Fibroblast of lung (primary cell): ENCODE results near the gene ACSS3.

Experiments
- CTCF ChIP-seq, 2 donors: IDR thresholded peaks in 1 of 2; conservative IDR thresholded peaks in 1 of 2; 1 replicate in 1 of 2; 2 replicates in 1 of 2; pipeline ENCODE4 v1.5.1; 2011 to 2012; ENCODE audit warnings: low read length in 2 of 2, control low read depth in 1 of 2, inconsistent platforms in 1 of 2, low read depth in 1 of 2, mild to moderate bottlenecking in 1 of 2
- EZH2 ChIP-seq: IDR thresholded peaks from 2 replicates; pipeline ENCODE4 v1.5.1; 2012; ENCODE audit warnings: low read length, control low read depth, mild to moderate bottlenecking; ENCODE audit errors: missing control alignments

- TF ChIP-seq CTCF (conservative IDR thresholded peaks at IDR 0.05 in 1 of 2, IDR thresholded peaks at IDR 0.05 in 1 of 2; ENCODE audit: low read depth in 1 of 2, low read length in 2 of 2) (no peak), EZH2 (no peak)
Observed at GRCh38 chr12:81081726-81082125, 3.8 kb downstream of the ACSS3 start.
